Epithelial cell of esophagus (primary cell): ENCODE measurements around the gene SLC19A1.

Experiments
- DNase-seq: peaks from one replicate; pipeline ENCODE4 v3.0.0; 2010; ENCODE audit warnings: low read depth
- H3K4me3 ChIP-seq: 2 replicates; pipeline ENCODE4 v1.5.1; 2011; ENCODE audit warnings: mild to moderate bottlenecking, low read length, control low read depth
- TF ChIP-seq, protein P1 (sequence below): IDR thresholded peaks from 2 replicates; pipeline ENCODE4 v1.5.1; 2011; ENCODE audit warnings: low read depth, mild to moderate bottlenecking, low read length, control low read depth, inconsistent platforms; ENCODE audit not compliant: insufficient read depth; ENCODE audit errors: missing control alignments

SLC19A1 gene

DNA sequence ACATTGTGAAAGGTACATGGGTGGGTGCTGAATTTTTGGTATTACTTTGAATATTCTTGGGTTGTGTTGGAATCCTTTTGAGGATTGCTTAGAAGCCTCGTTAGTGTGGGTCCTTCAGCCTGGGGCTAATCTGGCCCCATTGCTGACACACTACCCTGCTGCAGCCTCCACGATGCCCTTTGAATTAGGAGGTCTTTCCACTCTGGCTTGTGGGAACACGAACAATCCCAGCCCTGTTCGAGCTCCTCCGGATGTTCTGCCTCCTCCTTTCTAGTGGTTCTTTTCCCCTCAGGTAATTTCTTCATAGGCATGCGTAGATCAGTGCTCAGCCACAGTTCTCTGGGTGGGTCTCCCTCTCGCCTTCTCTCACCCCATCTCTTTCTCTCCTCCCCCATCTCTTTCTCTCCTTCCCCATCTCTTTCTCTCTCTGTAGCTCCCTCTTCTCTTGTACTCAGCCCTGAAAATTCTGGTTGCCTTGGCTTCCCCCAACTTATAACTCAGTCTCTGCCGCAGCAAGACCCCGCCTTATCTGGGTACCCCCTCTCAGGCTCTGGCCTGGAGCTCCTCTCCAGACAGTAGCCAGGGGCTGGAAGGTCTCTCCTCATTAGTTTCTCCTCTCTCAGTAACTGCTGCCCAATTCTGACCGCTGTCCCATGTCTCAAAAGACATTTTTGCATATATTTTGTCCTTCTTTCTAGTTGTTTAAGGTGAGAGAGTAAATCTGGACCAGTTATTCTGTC is 46.0 kb upstream of the SLC19A1 start:
- no peak overlapping the region for H3K4me3 ChIP-seq
- TF ChIP-seq, protein P1, sequence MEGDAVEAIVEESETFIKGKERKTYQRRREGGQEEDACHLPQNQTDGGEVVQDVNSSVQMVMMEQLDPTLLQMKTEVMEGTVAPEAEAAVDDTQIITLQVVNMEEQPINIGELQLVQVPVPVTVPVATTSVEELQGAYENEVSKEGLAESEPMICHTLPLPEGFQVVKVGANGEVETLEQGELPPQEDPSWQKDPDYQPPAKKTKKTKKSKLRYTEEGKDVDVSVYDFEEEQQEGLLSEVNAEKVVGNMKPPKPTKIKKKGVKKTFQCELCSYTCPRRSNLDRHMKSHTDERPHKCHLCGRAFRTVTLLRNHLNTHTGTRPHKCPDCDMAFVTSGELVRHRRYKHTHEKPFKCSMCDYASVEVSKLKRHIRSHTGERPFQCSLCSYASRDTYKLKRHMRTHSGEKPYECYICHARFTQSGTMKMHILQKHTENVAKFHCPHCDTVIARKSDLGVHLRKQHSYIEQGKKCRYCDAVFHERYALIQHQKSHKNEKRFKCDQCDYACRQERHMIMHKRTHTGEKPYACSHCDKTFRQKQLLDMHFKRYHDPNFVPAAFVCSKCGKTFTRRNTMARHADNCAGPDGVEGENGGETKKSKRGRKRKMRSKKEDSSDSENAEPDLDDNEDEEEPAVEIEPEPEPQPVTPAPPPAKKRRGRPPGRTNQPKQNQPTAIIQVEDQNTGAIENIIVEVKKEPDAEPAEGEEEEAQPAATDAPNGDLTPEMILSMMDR: no peak
- DNase-seq: no peak

DNA sequence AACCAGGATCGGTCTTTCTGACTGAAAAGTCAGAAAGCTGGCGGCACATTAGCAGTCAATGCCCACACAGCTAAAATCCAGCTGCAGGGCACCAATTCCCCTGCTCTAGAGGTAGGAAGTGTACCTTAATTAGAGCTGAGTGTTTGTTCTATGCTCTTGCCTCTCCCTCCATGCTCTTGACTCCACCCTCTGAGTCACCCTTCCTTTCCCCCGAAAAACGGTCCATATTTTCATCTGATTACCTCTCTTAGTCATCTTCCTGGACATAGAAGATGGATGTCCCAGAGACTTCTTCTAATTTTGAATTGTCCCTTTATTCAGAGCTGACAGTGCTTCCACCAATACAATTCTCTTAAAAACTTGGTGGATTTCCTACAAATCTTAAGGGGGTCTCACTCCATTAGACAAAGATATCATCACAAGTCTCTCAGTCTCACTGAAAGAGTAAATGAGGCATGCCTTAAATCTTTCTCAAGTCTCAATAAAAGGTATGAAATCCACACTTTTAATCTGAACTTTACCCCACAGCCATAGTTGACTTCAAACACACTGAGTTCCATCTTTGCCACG is 44.1 kb upstream of the SLC19A1 start:
- H3K4me3 ChIP-seq: no peak overlapping the region
- DNase-seq: no peak
- TF ChIP-seq, protein P1: no peak

DNA sequence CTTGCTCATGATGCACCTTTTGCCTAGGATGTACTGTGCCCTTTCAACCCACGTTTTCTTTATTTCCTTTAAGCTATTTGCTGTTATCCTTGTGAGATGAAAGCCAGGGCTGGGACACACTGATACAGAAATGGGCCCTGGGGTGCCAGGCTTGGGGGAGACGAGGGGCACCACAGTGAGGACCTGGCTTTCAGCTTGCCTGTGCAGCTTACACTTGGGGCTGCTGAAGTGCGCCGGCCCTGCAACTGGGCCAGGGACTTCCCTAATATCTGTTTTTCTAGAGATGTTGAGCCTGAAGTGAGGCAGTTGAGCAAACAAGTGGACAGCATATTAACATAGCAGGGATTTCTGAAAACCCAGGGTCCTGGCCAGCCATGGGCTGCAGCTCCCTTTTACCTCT is 42.5 kb upstream of the SLC19A1 start:
- H3K4me3 ChIP-seq: no peak overlapping the region
- TF ChIP-seq, protein P1: no peak
- no peak for DNase-seq

DNA sequence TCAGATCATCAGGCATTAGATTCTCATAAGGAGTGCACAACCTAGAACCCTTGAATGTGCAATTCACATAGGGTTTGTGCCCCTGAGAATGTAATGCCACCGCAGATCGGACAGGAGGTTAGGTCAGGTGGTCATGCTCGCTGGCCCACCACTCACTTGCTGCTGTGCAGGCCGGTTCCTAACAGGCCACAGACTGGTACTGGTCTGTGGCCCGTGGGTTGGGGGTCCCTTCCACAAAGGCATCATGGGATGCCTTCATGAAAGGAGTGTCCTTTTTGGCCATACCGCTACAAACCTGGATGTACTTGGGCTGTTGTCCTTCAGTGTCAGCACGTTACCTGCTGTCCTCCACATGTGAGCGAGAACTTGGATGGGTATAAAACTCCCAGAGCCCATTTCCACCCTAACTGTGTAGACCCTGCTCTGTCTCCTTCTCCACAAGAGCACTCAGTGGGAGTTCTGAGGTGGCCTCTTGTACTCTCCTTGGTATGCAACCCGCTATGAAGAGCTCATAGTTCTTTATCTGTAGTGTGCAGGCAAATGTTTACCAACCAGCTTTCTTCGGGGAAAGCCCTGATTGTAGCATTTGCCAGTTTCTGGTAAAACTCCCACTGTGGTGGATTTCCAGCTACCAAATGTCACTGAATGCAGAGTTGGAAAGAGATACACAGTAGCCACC is 41.7 kb upstream of the SLC19A1 start:
- no peak overlapping the region for H3K4me3 ChIP-seq
- TF ChIP-seq, protein P1: no peak
- no peak for DNase-seq

DNA sequence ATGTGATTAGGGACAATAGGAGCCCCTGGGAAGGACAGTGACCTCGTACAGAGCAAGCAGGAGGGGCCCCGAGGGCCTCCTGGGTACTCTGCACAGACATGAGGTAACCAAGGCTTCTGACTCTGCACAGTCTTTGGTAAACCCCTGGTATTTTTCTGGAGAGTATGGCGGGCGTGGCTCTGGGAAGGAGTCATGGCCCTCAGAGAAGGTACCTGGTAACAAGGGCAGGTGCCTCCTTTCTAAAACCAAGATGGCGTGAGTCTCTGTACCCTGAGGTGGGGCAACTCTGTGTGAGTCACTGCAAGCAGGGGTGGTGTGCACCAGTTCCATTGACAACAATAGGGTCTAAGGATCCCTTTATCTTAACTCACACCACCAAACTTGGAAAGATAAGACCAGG is 39.9 kb upstream of the SLC19A1 start:
- no peak for DNase-seq
- H3K4me3 ChIP-seq: no peak overlapping the region
- TF ChIP-seq, protein P1: no peak

DNA sequence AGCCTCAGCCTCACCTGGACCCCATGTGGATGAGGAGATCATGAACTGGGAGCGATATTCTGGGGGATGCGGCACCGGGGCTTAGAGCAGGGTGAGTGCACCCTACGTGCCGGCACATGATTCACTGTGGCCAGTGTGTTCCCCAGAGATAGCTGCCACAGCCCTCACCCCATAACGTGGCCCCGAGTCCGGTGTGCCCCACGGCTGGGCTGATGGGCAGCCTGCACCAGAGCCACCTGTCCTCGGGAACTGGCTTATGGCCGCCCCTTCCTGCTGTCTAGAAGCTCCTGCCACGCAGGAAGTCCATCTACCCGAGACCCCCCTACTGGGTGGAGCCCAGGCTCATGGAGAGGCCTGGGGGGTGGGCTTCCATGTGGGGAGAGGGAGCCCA is 39.1 kb upstream of the SLC19A1 start:
- TF ChIP-seq, protein P1: no peak

More for the DNA sequence above, 39.1 kb upstream of the SLC19A1 start:
- no peak for DNase-seq
- no peak overlapping the region for H3K4me3 ChIP-seq
